Activated naive CD4-positive, alpha-beta T cell treated with anti-CD3 and anti-CD28 coated beads, Interleukin-2, amount 50 U/mL, for 72 hours (primary cell): ENCODE measurements around the gene ZNF443. TPM values are rescaled to one million over a fixed set of nuclear protein-coding genes. Genes with fewer than 3 reads are reported as not detected.
A peak's percentile ranks its signal among the peaks of the same experiment; 100 is the strongest.
"Not testable (repeated sequence)": the region's sequence is repeated elsewhere in the genome, so short reads cannot be mapped to it uniquely, and the experiment has no call there.

Source experiments
- ATAC-seq, 2 donors: fragments of 150-1000 bp; cut with Tn5 transposase; 2 replicates each; pipeline ENCODE4 v1.10.0; 2021; ENCODE audit warnings: mild to moderate bottlenecking in 2 of 2, moderate library complexity in 2 of 2
- DNase-seq, 2 donors: peaks; one replicate each; pipeline ENCODE4 v3.0.0; 2021 to 2022; ENCODE audit warnings: low spot score in 2 of 2
- H3K27ac Mint-ChIP-seq, 2 donors: one replicate each; pipeline ENCODE4 v1.8.0; 2022; ENCODE audit warnings: mild to moderate bottlenecking in 2 of 2, mixed read lengths in 2 of 2
- H3K36me3 Mint-ChIP-seq, 2 donors: one replicate each; pipeline ENCODE4 v1.8.0; 2022; ENCODE audit warnings: mixed read lengths in 2 of 2
- H3K9me3 Mint-ChIP-seq, 2 donors: one replicate each; pipeline ENCODE4 v1.8.0; 2022; ENCODE audit warnings: mixed read lengths in 2 of 2
- total RNA-seq, 2 donors: library from RNA; stranded (reverse); gene quantifications; one replicate each; pipeline ENCODE4 v1.2.3, GENCODE V29; 2022

Gene ZNF443
- total RNA-seq, result 10 to 100 TPM in 1 of 2 donors, 1 to 10 TPM in 1; 3.6 to 11.6 TPM

GRCh38 chr19:12440541-12441316 is at the start of gene ZNF443:
ZNF443 (minus strand) TSS chr19:12441021; CDS start chr19:12440914, 107 bp downstream.
- peak; percentile 94 to 99 for ATAC-seq
- peaks cover 7 to 11% of the 10 kb centered on the region in 2 donors for H3K9me3 Mint-ChIP-seq
- H3K27ac Mint-ChIP-seq, result peak within 1 kb of the TSS; percentile 87 to 95
- peaks cover 29 to 40% of the 10 kb centered on the region in 2 donors for H3K36me3 Mint-ChIP-seq
- DNase-seq, result peak; percentile 98 to 99

GRCh38 chr19:12486265-12486783 is 45.5 kb upstream of the ZNF443 start:
- not testable (repeated sequence) for H3K36me3 Mint-ChIP-seq, DNase-seq, ATAC-seq, H3K9me3 Mint-ChIP-seq, H3K27ac Mint-ChIP-seq

- Mint-ChIP-seq H3K9me3 (no peaks in the 10 kb centered on the region), H3K36me3 (peaks cover 0 to 5% of the 10 kb centered on the region in 2 donors), H3K27ac (no peak overlapping the region)
- no peak for ATAC-seq
- no peak for DNase-seq
Measured at GRCh38 chr19:12485571-12485970, 44.8 kb upstream of the ZNF443 start.

- H3K36me3 Mint-ChIP-seq, result peaks cover 0 to 5% of the 10 kb centered on the region in 2 donors
- no peaks in the 10 kb centered on the region for H3K9me3 Mint-ChIP-seq
- peak overlapping the region; percentile 78 to 87 for H3K27ac Mint-ChIP-seq
- DNase-seq, result no peak
- ATAC-seq, result peak; percentile 17 to 38
Measured at GRCh38 chr19:12485052-12485416, 44.2 kb upstream of the ZNF443 start.

GRCh38 chr19:12484371-12485051 is 43.7 kb upstream of the ZNF443 start, which contains the start of gene ZNF709:
ZNF709 (minus strand) TSS chr19:12484816; CDS start chr19:12484657, 159 bp downstream.
- H3K9me3 Mint-ChIP-seq, result no peaks in the 10 kb centered on the region
- H3K36me3 Mint-ChIP-seq, result peaks cover 0 to 5% of the 10 kb centered on the region in 2 donors
- DNase-seq, result peak; percentile 89 to 92
- peak within 1 kb of the TSS; percentile 78 to 87 for H3K27ac Mint-ChIP-seq
- peak; percentile 99 to 100 for ATAC-seq

GRCh38 chr19:12484011-12484370 is 43.2 kb upstream of the ZNF443 start:
- no peak for ATAC-seq

GRCh38 chr19:12482509-12482886 is 41.7 kb upstream of the ZNF443 start:
- ATAC-seq, result no peak

More at GRCh38 chr19:12484011-12484370, 43.2 kb upstream of the ZNF443 start:
- Mint-ChIP-seq H3K9me3 (no peaks in the 10 kb centered on the region), H3K27ac (peak overlapping the region; percentile 53 to 78), H3K36me3 (peaks cover 0 to 5% of the 10 kb centered on the region in 2 donors)
- DNase-seq, result no peak

GRCh38 chr19:12481781-12482508 is 41.1 kb upstream of the ZNF443 start:
- ATAC-seq, result no peak
- Mint-ChIP-seq H3K27ac (peak overlapping the region in 1 of 2 donors; percentile 26), H3K9me3 (no peaks in the 10 kb centered on the region), H3K36me3 (peaks cover 0 to 5% of the 10 kb centered on the region in 2 donors)
- DNase-seq, result no peak

More at GRCh38 chr19:12482509-12482886, 41.7 kb upstream of the ZNF443 start:
- no peak for DNase-seq
- peaks cover 0 to 5% of the 10 kb centered on the region in 2 donors for H3K36me3 Mint-ChIP-seq
- H3K9me3 Mint-ChIP-seq, result no peaks in the 10 kb centered on the region
- peak overlapping the region in 1 of 2 donors; percentile 26 for H3K27ac Mint-ChIP-seq

GRCh38 chr19:12478234-12478941 is 37.6 kb upstream of the ZNF443 start:
- Mint-ChIP-seq H3K27ac (peak overlapping the region in 1 of 2 donors; percentile 50), H3K9me3 (peaks cover 0 to 7% of the 10 kb centered on the region in 2 donors), H3K36me3 (peaks cover 0 to 6% of the 10 kb centered on the region in 2 donors)
- ATAC-seq (peak in 1 of 2 donors; percentile 34), DNase-seq (no peak)

- Mint-ChIP-seq H3K9me3 (peaks cover 27% of the 10 kb centered on the region in 2 donors), H3K36me3 (peaks cover 43 to 58% of the 10 kb centered on the region in 2 donors)
- DNase-seq, H3K27ac Mint-ChIP-seq, ATAC-seq: not testable (repeated sequence)
Measured at GRCh38 chr19:12467651-12468050, 26.8 kb upstream of the ZNF443 start.

- DNase-seq (no peak), ATAC-seq (no peak)
- Mint-ChIP-seq H3K36me3 (peaks cover 48 to 65% of the 10 kb centered on the region in 2 donors), H3K27ac (no peak overlapping the region), H3K9me3 (peaks cover 31 to 32% of the 10 kb centered on the region in 2 donors)
Measured at GRCh38 chr19:12465211-12465610, 24.4 kb upstream of the ZNF443 start.

GRCh38 chr19:12464769-12465168 is 23.9 kb upstream of the ZNF443 start:
- H3K27ac Mint-ChIP-seq, result no peak overlapping the region
- DNase-seq (no peak), ATAC-seq (no peak)
- H3K36me3 Mint-ChIP-seq, result peaks cover 44 to 62% of the 10 kb centered on the region in 2 donors
- H3K9me3 Mint-ChIP-seq, result peaks cover 32 to 33% of the 10 kb centered on the region in 2 donors

GRCh38 chr19:12464139-12464538 is 23.3 kb upstream of the ZNF443 start:
- Mint-ChIP-seq H3K9me3 (peaks cover 38 to 39% of the 10 kb centered on the region in 2 donors), H3K36me3 (peaks cover 46 to 65% of the 10 kb centered on the region in 2 donors)
- DNase-seq, ATAC-seq, H3K27ac Mint-ChIP-seq: not testable (repeated sequence)

GRCh38 chr19:12453495-12453894 is 12.7 kb upstream of the ZNF443 start:
- H3K9me3 Mint-ChIP-seq, result peaks cover 12 to 35% of the 10 kb centered on the region in 2 donors
- H3K27ac Mint-ChIP-seq, result no peak overlapping the region
- no peak for DNase-seq
- ATAC-seq, result no peak
- H3K36me3 Mint-ChIP-seq, result peaks cover 30 to 39% of the 10 kb centered on the region in 2 donors

- DNase-seq (no peak), ATAC-seq (no peak)
- Mint-ChIP-seq H3K9me3 (peaks cover 8 to 34% of the 10 kb centered on the region in 2 donors), H3K27ac (no peak overlapping the region), H3K36me3 (peaks cover 27 to 28% of the 10 kb centered on the region in 2 donors)
Measured at GRCh38 chr19:12450844-12451243, 10.0 kb upstream of the ZNF443 start.

- Mint-ChIP-seq H3K9me3 (peaks cover 15 to 42% of the 10 kb centered on the region in 2 donors), H3K36me3 (peaks cover 29 to 34% of the 10 kb centered on the region in 2 donors), H3K27ac (no peak overlapping the region)
- no peak for ATAC-seq
- DNase-seq, result no peak
Measured at GRCh38 chr19:12448808-12449207, 8.0 kb upstream of the ZNF443 start.
